Measurements from ENCODE around the gene CHAC1.

The CHAC1 gene

GRCh38 chr15:40923551-40923950, 29.7 kb upstream of the CHAC1 start:
- no peak for DNase-seq (ENCODE audit: low read depth in 2 of 2)

DNA sequence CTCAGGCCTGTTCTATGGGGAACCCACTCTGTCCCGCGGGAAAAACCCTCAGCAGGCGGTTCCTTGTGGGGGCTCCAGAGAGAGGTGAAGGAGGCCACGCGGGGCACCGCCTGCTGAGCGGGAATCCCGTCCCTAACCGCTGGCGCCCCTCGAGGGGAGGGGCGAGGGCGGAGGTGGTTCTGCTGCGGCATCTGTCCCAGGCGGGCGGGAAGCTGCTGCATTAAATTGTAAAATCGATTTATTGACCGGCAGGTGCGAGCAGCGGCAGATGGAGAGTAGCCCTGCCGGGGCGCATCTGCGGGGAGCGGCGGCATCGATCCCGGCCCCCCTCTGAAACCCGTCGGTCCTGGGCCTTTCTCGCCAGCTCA, 27.8 kb upstream of the CHAC1 start:
- DNase-seq (ENCODE audit: low read depth in 2 of 2): no peak

DNA sequence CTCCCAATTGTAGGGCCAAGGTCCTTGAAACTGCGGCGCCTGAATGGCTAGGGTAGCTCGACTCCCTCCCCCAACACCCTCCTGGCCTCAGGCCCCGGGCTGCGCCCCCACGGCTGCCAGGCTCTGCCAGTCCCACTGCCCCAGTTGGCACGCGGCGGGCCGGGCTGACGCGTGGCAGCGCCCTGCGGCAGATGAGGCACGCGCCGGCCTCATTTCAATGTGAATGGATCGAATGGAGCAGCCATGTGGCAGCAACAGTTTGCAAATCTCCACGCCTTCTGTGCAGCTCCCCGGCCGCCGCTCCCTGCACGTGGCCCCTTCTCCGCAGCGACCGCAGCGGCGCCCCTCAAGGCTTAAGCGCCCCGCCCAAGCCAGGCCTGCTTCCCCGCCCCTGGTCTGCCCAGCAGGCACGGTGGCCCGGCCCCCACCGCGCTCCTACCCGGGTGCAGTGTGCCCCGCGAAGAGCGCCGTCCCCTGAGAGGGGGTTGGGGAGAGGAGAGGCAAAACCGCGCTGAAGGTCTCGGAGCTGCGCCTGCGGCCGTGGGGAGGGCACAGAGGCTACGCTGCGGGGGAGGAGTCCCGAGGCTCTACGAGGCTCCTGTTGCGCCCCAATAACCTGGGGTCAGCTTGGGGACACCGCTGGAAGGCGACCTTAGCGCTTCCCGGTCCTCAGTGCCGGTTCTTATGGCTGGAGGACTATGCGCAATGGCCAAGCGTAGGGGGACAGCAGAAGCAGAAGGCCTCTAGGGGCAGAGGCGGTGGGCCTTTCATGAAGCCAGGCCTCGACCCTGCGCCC, 27.2 kb upstream of the CHAC1 start:
- no peak for DNase-seq (ENCODE audit: low read depth in 2 of 2)

DNA sequence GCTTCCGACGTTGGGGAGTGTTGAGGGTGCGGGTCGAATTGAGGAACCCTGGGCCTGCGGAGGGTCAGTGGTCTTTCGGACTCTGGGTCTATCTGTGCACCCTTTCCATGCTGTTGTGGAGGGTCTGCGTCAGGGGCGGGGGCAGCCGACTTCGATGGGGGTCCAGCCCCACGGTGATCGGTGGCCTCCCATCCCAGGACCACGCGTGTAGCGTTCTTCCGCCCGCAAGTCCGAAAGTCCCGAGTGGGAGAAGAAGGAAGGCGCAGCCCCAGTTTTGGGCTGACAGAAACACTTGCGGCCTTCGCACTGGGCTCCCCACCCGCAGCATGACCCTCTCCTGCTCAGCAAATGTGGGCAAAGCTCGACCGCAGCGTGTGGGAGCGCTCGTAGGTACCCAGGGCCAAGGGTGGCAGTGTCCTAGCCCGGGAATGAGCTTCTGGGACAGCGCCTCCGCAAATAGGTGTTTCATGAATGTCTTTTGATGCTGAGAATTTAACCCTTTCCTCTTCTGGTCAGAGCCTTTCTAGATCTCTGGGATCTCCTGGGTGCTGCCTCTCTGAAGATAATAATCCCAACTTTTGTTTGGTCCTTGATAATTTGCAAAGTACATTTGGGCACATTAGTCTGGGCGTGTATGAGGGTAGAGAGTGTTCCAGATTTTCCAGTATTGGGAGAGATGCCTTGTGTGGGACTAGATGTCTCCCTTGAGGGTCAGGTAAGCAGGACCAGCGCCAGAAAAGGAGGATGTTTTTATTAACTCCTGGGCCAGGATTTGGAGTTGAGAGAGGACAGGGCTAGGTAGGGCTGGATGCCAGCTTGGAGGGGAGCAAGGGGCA, 26.4 kb upstream of the CHAC1 start:
- DNase-seq (ENCODE audit: low read depth in 2 of 2): no peak

- DNase-seq (ENCODE audit: low read depth in 2 of 2): no peak
Measured at GRCh38 chr15:40927495-40927872, 25.8 kb upstream of the CHAC1 start.

GRCh38 chr15:40927873-40928806, 25.1 kb upstream of the CHAC1 start:
- no peak for DNase-seq (ENCODE audit: low read depth in 2 of 2)

DNA sequence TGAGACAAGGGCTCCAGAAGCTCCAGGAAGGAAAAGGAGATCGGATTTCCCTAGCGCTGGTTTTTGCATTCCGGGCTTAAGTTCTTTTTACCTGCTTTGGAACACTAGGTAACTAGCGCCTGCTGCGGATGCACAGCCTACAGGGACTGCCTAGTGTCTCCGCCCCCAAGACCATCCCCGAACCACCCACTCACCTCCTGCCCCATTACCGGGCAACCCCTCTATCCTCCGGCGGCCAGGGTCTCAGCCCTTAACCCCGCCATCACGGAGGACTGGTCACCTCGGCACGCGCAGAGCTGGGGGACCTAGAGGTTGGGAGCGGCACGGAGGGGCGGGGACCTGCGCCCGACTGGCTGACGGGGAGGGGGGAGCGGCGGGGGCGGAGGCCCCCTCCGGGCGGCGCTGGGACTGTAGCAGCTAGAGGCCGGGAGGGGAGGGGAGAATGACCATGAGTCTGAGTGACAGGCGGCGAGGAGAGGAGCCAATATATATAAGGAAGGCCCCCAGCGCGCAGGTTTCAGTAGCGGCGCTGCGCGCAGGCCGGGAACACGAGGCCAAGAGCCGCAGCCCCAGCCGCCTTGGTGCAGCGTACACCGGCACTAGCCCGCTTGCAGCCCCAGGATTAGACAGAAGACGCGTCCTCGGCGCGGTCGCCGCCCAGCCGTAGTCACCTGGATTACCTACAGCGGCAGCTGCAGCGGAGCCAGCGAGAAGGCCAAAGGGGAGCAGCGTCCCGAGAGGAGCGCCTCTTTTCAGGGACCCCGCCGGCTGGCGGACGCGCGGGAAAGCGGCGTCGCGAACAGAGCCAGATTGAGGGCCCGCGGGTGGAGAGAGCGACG, 24.2 kb upstream of the CHAC1 start, which contains the start of gene DLL4:
Gene DLL4, plus strand, starts transcription at position 520 of the 839 bp plus-strand sequence. CDS start 329 bp downstream, outside the sequence.
- no peak for DNase-seq (ENCODE audit: low read depth in 2 of 2)

GRCh38 chr15:40929660-40930429, 23.4 kb upstream of the CHAC1 start:
- no peak for DNase-seq (ENCODE audit: low read depth in 2 of 2)

GRCh38 chr15:40930430-40931299, 22.6 kb upstream of the CHAC1 start:
- no peak for DNase-seq (ENCODE audit: low read depth in 2 of 2)

DNA sequence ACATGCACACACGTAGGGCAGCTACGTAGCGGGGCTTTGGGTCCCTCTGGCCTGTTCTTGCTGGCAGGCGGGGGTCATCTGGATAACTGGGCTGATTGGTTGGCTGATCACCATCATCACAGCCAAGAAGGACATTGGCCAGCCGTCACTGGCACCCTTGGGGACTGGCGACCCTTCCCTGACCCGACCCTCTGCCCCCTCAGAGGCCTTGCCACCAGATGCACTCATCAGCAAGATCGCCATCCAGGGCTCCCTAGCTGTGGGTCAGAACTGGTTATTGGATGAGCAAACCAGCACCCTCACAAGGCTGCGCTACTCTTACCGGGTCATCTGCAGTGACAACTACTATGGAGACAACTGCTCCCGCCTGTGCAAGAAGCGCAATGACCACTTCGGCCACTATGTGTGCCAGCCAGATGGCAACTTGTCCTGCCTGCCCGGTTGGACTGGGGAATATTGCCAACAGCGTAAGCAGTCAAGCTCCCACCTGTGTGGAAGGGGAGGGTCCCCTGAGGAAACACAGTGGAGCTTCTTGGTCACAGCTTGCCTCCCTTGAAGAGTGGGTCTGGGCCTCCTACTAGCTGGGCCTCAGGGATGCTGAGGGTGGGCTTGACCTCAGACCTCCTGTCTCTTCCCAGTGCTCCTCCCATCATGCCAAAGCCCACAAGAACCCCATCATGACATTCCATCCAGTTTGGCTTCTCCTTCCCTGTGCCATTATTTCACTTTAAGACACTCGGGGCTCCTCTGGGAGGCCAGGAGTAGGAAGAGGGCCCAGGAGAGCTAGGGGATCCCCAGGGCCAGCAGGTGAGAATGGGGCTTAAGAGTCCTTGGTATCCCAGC, 21.8 kb upstream of the CHAC1 start:
- no peak for DNase-seq (ENCODE audit: low read depth in 2 of 2)

GRCh38 chr15:40932156-40932555, 21.1 kb upstream of the CHAC1 start:
- no peak for DNase-seq (ENCODE audit: low read depth in 2 of 2)

GRCh38 chr15:40932649-40933516, 20.4 kb upstream of the CHAC1 start:
- no peak for DNase-seq (ENCODE audit: low read depth in 2 of 2)

- DNase-seq (ENCODE audit: low read depth in 2 of 2): no peak
Measured at GRCh38 chr15:40933517-40933902, 19.8 kb upstream of the CHAC1 start.

GRCh38 chr15:40934457-40934856, 18.8 kb upstream of the CHAC1 start:
- DNase-seq (ENCODE audit: low read depth in 2 of 2): no peak

GRCh38 chr15:40936234-40936708, 17.0 kb upstream of the CHAC1 start:
- no peak for DNase-seq (ENCODE audit: low read depth in 2 of 2)

DNA sequence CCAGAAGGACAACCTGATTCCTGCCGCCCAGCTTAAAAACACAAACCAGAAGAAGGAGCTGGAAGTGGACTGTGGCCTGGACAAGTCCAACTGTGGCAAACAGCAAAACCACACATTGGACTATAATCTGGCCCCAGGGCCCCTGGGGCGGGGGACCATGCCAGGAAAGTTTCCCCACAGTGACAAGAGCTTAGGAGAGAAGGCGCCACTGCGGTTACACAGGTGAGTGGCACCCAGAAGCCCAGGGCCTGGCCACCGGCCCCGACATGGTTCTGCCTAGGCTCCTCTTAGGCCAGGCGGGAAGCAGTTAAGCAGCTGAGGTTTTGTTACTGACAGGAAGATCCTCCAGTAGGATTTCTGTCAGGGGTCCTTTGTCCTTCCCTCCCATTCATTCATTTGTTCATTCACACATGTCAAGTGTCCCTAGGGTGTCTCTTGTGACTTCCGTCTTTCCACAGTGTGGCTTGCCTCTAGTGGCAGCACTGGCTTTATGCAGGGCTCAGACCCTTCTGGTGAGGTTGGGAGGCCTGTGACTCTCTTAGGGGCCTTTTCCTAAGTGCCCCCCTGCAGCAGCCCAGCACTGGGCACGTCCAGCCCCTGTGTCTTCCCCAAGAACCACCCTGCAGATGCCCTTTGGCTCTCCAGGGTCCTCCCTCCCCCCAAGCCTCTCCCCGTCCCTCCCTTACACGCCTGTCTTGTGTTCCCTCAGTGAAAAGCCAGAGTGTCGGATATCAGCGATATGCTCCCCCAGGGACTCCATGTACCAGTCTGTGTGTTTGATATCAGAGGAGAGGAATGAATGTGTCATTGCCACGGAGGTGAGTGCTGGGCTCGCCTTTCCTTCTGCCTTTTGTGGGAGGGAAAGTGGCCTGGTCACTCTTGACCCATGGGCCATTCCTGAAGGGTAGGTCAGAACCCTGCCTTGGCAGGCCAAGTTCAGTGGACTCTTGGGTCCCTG, 16.3 kb upstream of the CHAC1 start:
- DNase-seq (ENCODE audit: low read depth in 2 of 2): no peak
